GM12865 (cell line): ENCODE measurements around the gene RTRAF.

ENCODE experiments used
- DNase-seq: peaks from one replicate; pipeline ENCODE4 v3.0.0; 2010; ENCODE audit warnings: low read depth
- H3K4me3 ChIP-seq: 2 replicates; pipeline ENCODE4 v1.5.1; 2011; ENCODE audit warnings: mild to moderate bottlenecking, low read depth, low read length, control low read depth
- TF ChIP-seq, protein P1 (sequence below): IDR thresholded peaks from 2 replicates; pipeline ENCODE4 v1.5.1; 2011; ENCODE audit warnings: low read length, control low read depth, low read depth, inconsistent platforms; ENCODE audit not compliant: insufficient read depth; ENCODE audit errors: missing control alignments

Gene RTRAF

DNA sequence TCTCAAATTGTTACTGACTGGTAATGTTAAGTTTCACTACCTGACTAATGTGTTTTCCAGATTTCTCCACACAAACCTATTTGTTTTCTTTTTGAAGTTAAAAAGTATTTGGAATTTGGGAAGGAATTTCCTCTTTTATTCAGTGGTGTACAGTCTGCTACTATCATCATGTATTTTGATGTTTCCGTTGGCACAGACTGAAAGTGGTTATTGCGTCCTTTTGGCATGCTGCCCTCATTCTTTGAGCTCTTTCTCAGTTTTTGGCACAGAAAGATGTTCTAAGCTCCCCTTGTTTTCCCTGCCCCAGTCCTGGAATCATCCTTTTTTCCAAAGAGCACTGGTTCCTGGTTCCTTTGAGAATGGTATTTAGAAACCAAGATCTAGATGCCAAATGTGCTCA is 31.4 kb upstream of the RTRAF start:
- no peak overlapping the region for H3K4me3 ChIP-seq
- DNase-seq: no peak
- TF ChIP-seq, protein P1, sequence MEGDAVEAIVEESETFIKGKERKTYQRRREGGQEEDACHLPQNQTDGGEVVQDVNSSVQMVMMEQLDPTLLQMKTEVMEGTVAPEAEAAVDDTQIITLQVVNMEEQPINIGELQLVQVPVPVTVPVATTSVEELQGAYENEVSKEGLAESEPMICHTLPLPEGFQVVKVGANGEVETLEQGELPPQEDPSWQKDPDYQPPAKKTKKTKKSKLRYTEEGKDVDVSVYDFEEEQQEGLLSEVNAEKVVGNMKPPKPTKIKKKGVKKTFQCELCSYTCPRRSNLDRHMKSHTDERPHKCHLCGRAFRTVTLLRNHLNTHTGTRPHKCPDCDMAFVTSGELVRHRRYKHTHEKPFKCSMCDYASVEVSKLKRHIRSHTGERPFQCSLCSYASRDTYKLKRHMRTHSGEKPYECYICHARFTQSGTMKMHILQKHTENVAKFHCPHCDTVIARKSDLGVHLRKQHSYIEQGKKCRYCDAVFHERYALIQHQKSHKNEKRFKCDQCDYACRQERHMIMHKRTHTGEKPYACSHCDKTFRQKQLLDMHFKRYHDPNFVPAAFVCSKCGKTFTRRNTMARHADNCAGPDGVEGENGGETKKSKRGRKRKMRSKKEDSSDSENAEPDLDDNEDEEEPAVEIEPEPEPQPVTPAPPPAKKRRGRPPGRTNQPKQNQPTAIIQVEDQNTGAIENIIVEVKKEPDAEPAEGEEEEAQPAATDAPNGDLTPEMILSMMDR: no peak

- TF ChIP-seq, protein P1: no peak
- no peak for DNase-seq
- no peak overlapping the region for H3K4me3 ChIP-seq
Observed at GRCh38 chr14:51959928-51960327, 29.4 kb upstream of the RTRAF start.

DNA sequence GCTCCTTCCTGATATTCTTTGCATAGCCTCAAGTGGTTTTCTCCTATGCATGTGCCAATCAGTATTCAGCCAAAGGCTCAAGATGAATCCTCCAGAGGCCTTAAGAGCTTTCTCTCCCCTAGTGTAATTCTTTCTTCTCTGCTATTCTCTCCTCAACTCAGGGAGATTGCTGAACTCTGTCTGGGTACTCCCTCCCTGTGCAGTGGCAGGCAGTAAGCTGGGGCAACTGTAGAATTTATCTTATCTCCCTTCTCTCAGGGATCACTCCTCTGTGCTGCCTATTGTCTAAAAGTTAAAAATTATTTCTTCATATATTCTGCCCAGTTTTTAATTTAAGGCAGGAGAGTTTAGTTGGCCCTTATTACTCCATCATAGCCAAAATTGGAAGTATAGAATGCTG is 28.5 kb upstream of the RTRAF start:
- TF ChIP-seq, protein P1: no peak
- no peak for DNase-seq
- no peak overlapping the region for H3K4me3 ChIP-seq

- DNase-seq: no peak
- H3K4me3 ChIP-seq: no peak overlapping the region
- TF ChIP-seq, protein P1: no peak
Observed at GRCh38 chr14:51962711-51963110, 26.6 kb upstream of the RTRAF start.

DNA sequence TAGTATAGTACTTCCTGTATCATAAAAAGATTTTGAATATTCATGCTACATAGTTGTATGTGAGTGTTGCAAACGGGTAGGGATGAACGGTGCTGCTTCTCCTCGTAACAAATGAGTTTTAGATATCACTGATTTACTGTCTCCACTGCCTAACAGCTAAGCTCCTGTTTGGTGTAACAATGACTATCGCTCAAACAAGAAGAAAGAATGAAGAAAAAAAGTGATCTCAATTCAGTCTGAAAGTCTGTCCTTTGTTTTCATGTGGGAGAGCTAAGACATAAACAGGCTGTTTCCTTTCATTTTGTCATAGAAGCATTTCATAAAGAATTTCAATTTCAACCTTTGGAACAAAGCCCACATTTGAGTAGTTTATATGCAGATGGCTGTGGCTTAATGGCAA is 26.1 kb upstream of the RTRAF start:
- DNase-seq: no peak
- TF ChIP-seq, protein P1: no peak
- no peak overlapping the region for H3K4me3 ChIP-seq

GRCh38 chr14:51967521-51967920 is 21.8 kb upstream of the RTRAF start:
- TF ChIP-seq, protein P1: no peak
- no peak for DNase-seq
- H3K4me3 ChIP-seq: no peak overlapping the region

GRCh38 chr14:51969852-51970540 is 19.4 kb upstream of the RTRAF start:
- TF ChIP-seq, protein P1: no peak
- no peak overlapping the region for H3K4me3 ChIP-seq
- DNase-seq: no peak
